Mammary epithelial cell (primary cell): Measurements from ENCODE around the gene BCO2.

Source experiments
- CTCF ChIP-seq, 2 donors: IDR thresholded peaks in 1 of 2; conservative IDR thresholded peaks in 1 of 2; 2 replicates each; pipeline ENCODE4 v1.5.1; 2011 to 2012; ENCODE audit warnings: inconsistent platforms in 2 of 2, low read length in 2 of 2, mild to moderate bottlenecking in 2 of 2, control low read depth in 1 of 2, low read depth in 1 of 2; ENCODE audit not compliant: insufficient read depth in 1 of 2; ENCODE audit errors: extremely low read depth in 1 of 2
- EZH2 ChIP-seq: IDR thresholded peaks from 2 replicates; pipeline ENCODE4 v1.6.1; 2012; ENCODE audit warnings: low read length, inconsistent platforms, borderline replicate concordance

- TF ChIP-seq EZH2 (no peak), CTCF (conservative IDR thresholded peaks at IDR 0.05 in 1 of 2, IDR thresholded peaks at IDR 0.05 in 1 of 2; ENCODE audit: extremely low read depth in 1 of 2, insufficient read depth in 1 of 2, low read depth in 1 of 2, low read length in 2 of 2) (no peak)
Measured at GRCh38 chr11:112175599-112175952, 264 bp downstream of the BCO2 start.
